Measurements from ENCODE around the gene SSH2.

DNA sequence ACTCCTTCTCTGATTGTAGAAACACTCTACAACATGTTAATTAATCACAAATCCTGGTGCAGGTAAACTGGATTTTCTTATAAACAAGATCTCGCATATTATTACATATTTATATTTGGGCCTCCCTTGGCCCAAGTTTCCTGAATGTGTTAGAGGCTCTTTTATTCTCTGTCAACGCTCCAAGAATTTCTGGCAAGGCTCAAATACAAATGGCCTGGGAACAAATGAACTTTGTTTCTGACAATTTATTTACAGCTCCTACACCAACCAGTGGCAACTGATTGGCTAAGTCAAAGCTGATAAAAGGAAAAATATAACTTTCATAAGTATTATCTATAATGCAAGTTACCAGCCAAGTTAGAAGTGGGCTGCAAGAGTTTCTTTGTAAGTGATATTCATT, 242.4 kb downstream of the SSH2 start:
- TF ChIP-seq CTCF (tag by site-specific recombination; IDR thresholded peaks at IDR 0.05): no peak
- no peak for TF ChIP-seq ZNF202 (tag by site-specific recombination; IDR thresholded peaks at IDR 0.05; ENCODE audit: borderline replicate concordance)
- no peak for TF ChIP-seq ZBTB11 (tag by site-specific recombination; conservative IDR thresholded peaks at IDR 0.05; ENCODE audit: low read depth)

Data from HEK293 (cell line).